Thyroid gland (tissue), 4 donors: Measurements from ENCODE around the gene LRRIQ4. TPM values are rescaled to one million over a fixed set of nuclear protein-coding genes. Genes with fewer than 3 reads are reported as not detected.

Source experiments
- DNase-seq, 2 donors: peaks; one replicate each; pipeline ENCODE4 v3.0.0-alpha.2; 2019
- H3K27ac ChIP-seq, 3 donors: fragments of 200-600 bp; sonication (generic); 1 replicate in 2 of 3; 2 replicates in 1 of 3; pipeline ENCODE4 v1.5.1; 2016 to 2019; ENCODE audit warnings: mild to moderate bottlenecking in 1 of 3, moderate library complexity in 1 of 3
- H3K27me3 ChIP-seq: fragments of 200-600 bp; sonication (generic); one replicate; pipeline ENCODE4 v1.5.1; 2019
- H3K36me3 ChIP-seq, 2 donors: fragments of 200-600 bp; sonication (generic); one replicate each; pipeline ENCODE4 v1.5.1; 2016 to 2019
- H3K4me1 ChIP-seq, 2 donors: fragments of 200-600 bp; sonication (generic); one replicate each; pipeline ENCODE4 v1.5.1; 2017 to 2019
- H3K4me3 ChIP-seq, 3 donors: fragments of 200-600 bp; sonication (generic); replicated peaks in 1 of 3; 1 replicate in 2 of 3; 2 replicates in 1 of 3; pipeline ENCODE4 v1.5.1; 2016; ENCODE audit warnings: mild to moderate bottlenecking in 1 of 3
- H3K9me3 ChIP-seq: fragments of 200-600 bp; sonication (generic); one replicate; pipeline ENCODE4 v1.5.1; 2017
- CTCF ChIP-seq, 6 experiments: fragments of 200-600 bp in 3 of 6; fragments of 450-650 bp in 3 of 6; sonication (generic) in 3 of 6; IDR thresholded peaks; one replicate each; pipeline ENCODE4 v1.5.1; 2016 to 2019; ENCODE audit warnings: antibody characterized with exemption in 6 of 6, mild to moderate bottlenecking in 2 of 6, inconsistent platforms in 1 of 6, moderate library complexity in 1 of 6
- POLR2A ChIP-seq, 2 donors: fragments of 450-650 bp; IDR thresholded peaks; one replicate each; pipeline ENCODE4 v1.6.1; 2017; ENCODE audit warnings: antibody characterized with exemption in 2 of 2, mild to moderate bottlenecking in 2 of 2, moderate library complexity in 1 of 2
- WGBS, 2 donors: methylation state at CpG; one replicate each; pipeline ENCODE4 v1.1.5; 2017; 5-methylcytosine and 5-hydroxymethylcytosine counted together
- intact Hi-C: fragments of 100-400 bp; cut with DNase I; formaldehyde crosslinking; loops from one replicate; pipeline ENCODE4 v1.15.1; 2023
- total RNA-seq, 4 donors: library from RNA; depleted of rRNA; stranded (reverse); fragments of >200 nt; gene quantifications; one replicate each; pipeline ENCODE4 v1.2.3, GENCODE V29; 2016

Gene LRRIQ4
- total RNA-seq, 4 donors from 2014 or later: 0.29 TPM; not detected in 3

- Histone ChIP-seq H3K27ac (peak overlapping the region in 1 of 3 donors; percentile 10), H3K9me3 (no peaks in the 10 kb centered on the region), H3K27me3 (no peaks in the 10 kb centered on the region), H3K4me1 (peaks cover 11 to 17% of the 10 kb centered on the region in 2 donors), H3K36me3 (no peaks in the 10 kb centered on the region), H3K4me3 (no peak overlapping the region)
- TF ChIP-seq POLR2A (IDR thresholded peaks at IDR 0.05) (no peak), CTCF (IDR thresholded peaks at IDR 0.05) (no peak)
- DNase-seq: peak; percentile 77 to 79
- WGBS, 2 donors: 79 to 88% methylated on average over 2 of the region's 2 CpGs
- intact Hi-C loops: no loop called here
These were observed 58.6 kb downstream of the LRRIQ4 start for GRCh38 chr3:169871129-169871886.

- intact Hi-C loops: no loop called here
These were observed 66.4 kb downstream of the LRRIQ4 start for GRCh38 chr3:169879013-169879557.

GRCh38 chr3:169879845-169880575 lies 67.3 kb downstream of the LRRIQ4 start:
- Histone ChIP-seq H3K4me3 (no peak overlapping the region), H3K27ac (no peak overlapping the region), H3K4me1 (no peaks in the 10 kb centered on the region), H3K27me3 (no peaks in the 10 kb centered on the region), H3K36me3 (no peaks in the 10 kb centered on the region), H3K9me3 (no peaks in the 10 kb centered on the region)
- no peak for DNase-seq
- TF ChIP-seq POLR2A (IDR thresholded peaks at IDR 0.05): no peak
- TF ChIP-seq CTCF (IDR thresholded peaks at IDR 0.05): no peak
- intact Hi-C loops: no loop called here
- 84 to 89% methylated on average over 2 to 3 of the region's 3 CpGs for WGBS, 2 donors

More at GRCh38 chr3:169879013-169879557, 66.4 kb downstream of the LRRIQ4 start:
- DNase-seq: no peak
- Histone ChIP-seq H3K4me3 (no peak overlapping the region), H3K9me3 (no peaks in the 10 kb centered on the region), H3K27me3 (no peaks in the 10 kb centered on the region), H3K4me1 (no peaks in the 10 kb centered on the region), H3K27ac (no peak overlapping the region), H3K36me3 (no peaks in the 10 kb centered on the region)
- no peak for TF ChIP-seq CTCF (IDR thresholded peaks at IDR 0.05)
- TF ChIP-seq POLR2A (IDR thresholded peaks at IDR 0.05): no peak
- WGBS, 2 donors: 80 to 86% methylated on average over 8 of the region's 8 CpGs

DNA sequence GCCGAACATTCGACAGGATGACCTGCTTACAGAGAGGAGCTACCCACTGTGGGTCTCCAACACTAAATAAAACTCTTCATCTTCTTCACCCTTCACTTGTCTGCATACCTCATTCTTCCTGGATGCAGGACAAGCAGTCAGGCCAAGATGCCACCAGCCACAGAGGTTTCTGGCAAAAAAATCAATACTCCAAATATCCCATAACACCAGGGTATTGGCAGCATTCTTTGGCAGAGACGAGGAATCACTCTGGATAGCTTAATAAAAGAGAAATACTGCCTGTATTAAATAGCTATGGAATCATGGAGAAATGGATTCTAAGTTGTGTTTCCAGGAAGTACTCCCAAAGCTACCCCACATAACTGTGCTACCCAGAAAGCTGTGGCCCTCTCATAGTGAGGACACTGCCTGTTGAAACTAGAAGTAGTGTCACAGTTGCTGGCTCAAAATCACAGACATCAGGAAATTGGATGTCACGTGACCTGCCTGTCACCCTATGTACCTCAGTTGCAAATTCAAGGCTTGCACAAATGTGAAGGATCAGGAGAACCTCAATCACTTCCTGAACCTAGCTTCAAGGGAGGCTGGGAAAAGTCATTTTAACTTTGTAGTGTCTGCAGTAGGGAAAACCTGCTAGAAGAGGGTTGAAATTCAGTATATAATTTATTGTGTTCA lies 68.0 kb downstream of the LRRIQ4 start:
- H3K36me3 ChIP-seq: no peaks in the 10 kb centered on the region
- no peak for TF ChIP-seq CTCF (IDR thresholded peaks at IDR 0.05)
- no peak for TF ChIP-seq POLR2A (IDR thresholded peaks at IDR 0.05)
- DNase-seq: no peak
- H3K27ac ChIP-seq: no peak overlapping the region
- 91 to 95% methylated on average over 4 of the region's 4 CpGs for WGBS, 2 donors
- intact Hi-C loops: no loop called here
- no peak overlapping the region for H3K4me3 ChIP-seq
- no peaks in the 10 kb centered on the region for H3K4me1 ChIP-seq
- no peaks in the 10 kb centered on the region for H3K9me3 ChIP-seq
- H3K27me3 ChIP-seq: no peaks in the 10 kb centered on the region
